ENCODE results near the gene SYNC.
"Not testable (repeated sequence)": the region's sequence is repeated elsewhere in the genome, so short reads cannot be mapped to it uniquely, and the experiment has no call there.

Gene SYNC

GRCh38 chr1:32693455-32694174, 9.0 kb downstream of the SYNC start:
- DNase-seq (ENCODE audit: low read depth in 2 of 2), result no peak

- DNase-seq (ENCODE audit: low read depth in 2 of 2), result no peak
Measured at GRCh38 chr1:32686387-32686786, 16.2 kb downstream of the SYNC start.

GRCh38 chr1:32685498-32685897, 17.1 kb downstream of the SYNC start:
- DNase-seq (ENCODE audit: low read depth in 2 of 2), result no peak

GRCh38 chr1:32684167-32684811, 18.3 kb downstream of the SYNC start:
- DNase-seq (ENCODE audit: low read depth in 2 of 2), result no peak

GRCh38 chr1:32683397-32683796, 19.2 kb downstream of the SYNC start:
- no peak for DNase-seq (ENCODE audit: low read depth in 2 of 2)

- no peak for DNase-seq (ENCODE audit: low read depth in 2 of 2)
Measured at GRCh38 chr1:32681999-32682398, 20.6 kb downstream of the SYNC start.

- no peak for DNase-seq (ENCODE audit: low read depth in 2 of 2)
Measured at GRCh38 chr1:32681509-32681908, 21.1 kb downstream of the SYNC start.

- no peak for DNase-seq (ENCODE audit: low read depth in 2 of 2)
Measured at GRCh38 chr1:32680642-32681041, 21.9 kb downstream of the SYNC start.

- DNase-seq (ENCODE audit: low read depth in 2 of 2), result not testable (repeated sequence)
Measured at GRCh38 chr1:32679993-32680392, 22.6 kb downstream of the SYNC start.

- DNase-seq (ENCODE audit: low read depth in 2 of 2), result no peak
Measured at GRCh38 chr1:32676945-32677344, 25.6 kb downstream of the SYNC start.

- DNase-seq (ENCODE audit: low read depth in 2 of 2), result not testable (repeated sequence)
Measured at GRCh38 chr1:32668716-32669115, 33.9 kb downstream of the SYNC start.

- no peak for DNase-seq (ENCODE audit: low read depth in 2 of 2)
Measured at GRCh38 chr1:32666901-32667566, 35.5 kb downstream of the SYNC start.

GRCh38 chr1:32665915-32666314, 36.7 kb downstream of the SYNC start:
- no peak for DNase-seq (ENCODE audit: low read depth in 2 of 2)

- no peak for DNase-seq (ENCODE audit: low read depth in 2 of 2)
Measured at GRCh38 chr1:32659581-32659980, 43.0 kb downstream of the SYNC start.

- DNase-seq (ENCODE audit: low read depth in 2 of 2), result no peak
Measured at GRCh38 chr1:32652244-32652962, 50.2 kb downstream of the SYNC start.

- DNase-seq (ENCODE audit: low read depth in 2 of 2), result no peak
Measured at GRCh38 chr1:32651461-32652073, 51.0 kb downstream of the SYNC start.

GRCh38 chr1:32650752-32651460, 51.7 kb downstream of the SYNC start, which contains the start of gene RBBP4:
RBBP4 (plus strand) TSS chr1:32651208; CDS start chr1:32651307, 99 bp downstream.
- peak; percentile 94 to 95 for DNase-seq (ENCODE audit: low read depth in 2 of 2)

- DNase-seq (ENCODE audit: low read depth in 2 of 2), result peak; percentile 79 to 80
Measured at GRCh38 chr1:32650248-32650751, 52.3 kb downstream of the SYNC start, which contains the start of gene ZBTB8OS. ZBTB8OS (minus strand) TSS chr1:32650550; CDS start chr1:32650529, 21 bp downstream.

- DNase-seq (ENCODE audit: low read depth in 2 of 2), result no peak
Measured at GRCh38 chr1:32647308-32648134, 55.0 kb downstream of the SYNC start.

GRCh38 chr1:32644426-32644825, 58.1 kb downstream of the SYNC start:
- DNase-seq (ENCODE audit: low read depth in 2 of 2), result no peak
